Loucy (cell line): ENCODE results near the gene NAV2.

Experiments
- CTCF ChIP-seq: fragments of 200-600 bp; sonication (generic); conservative IDR thresholded peaks from 2 replicates; pipeline ENCODE4 v1.5.1; 2014; ENCODE audit warnings: mild to moderate bottlenecking, antibody characterized with exemption, low read length
- EZH2phosphoT487 ChIP-seq: fragments of 200-600 bp; IDR thresholded peaks from 2 replicates; pipeline ENCODE4 v1.6.1; 2018; ENCODE audit warnings: antibody characterized with exemption, mild to moderate bottlenecking, moderate library complexity, borderline replicate concordance

- no peak for TF ChIP-seq CTCF
- no peak for TF ChIP-seq EZH2phosphoT487
These were observed 2.7 kb downstream of the NAV2 start for GRCh38 chr11:19715373-19715772.
